GM12878 (cell line): ENCODE results near the gene MAGT1. TPM values are rescaled to one million over a fixed set of nuclear protein-coding genes. Genes with fewer than 3 reads are reported as not detected.

Experiments
- ATAC-seq: fragments of 200-7000 bp; cut with Tn5 transposase; 3 replicates; pipeline ENCODE4 v1.9.1; 2020; ENCODE audit warnings: mild to moderate bottlenecking, moderate library complexity
- BruUV-seq: library from RNA; stranded (reverse); fragments of 400-500 nt; replicated peaks from 2 replicates; lab custom pipeline; 2021; lab: Mats Ljungman, UMichigan
- CTCF ChIA-PET: fragments of 300-600 bp; sonication (Branson Sonifier 250); formaldehyde crosslinking; extraction: SDS; loops from one replicate; lab custom pipeline; 2021; ENCODE audit warnings: inconsistent platforms; lab: Yijun Ruan, JAX
- POLR2A ChIA-PET: fragments of 350-600 bp; formaldehyde crosslinking; extraction: SDS; loops from one replicate; lab custom pipeline; 2021; ENCODE audit warnings: inconsistent platforms; lab: Charles Lee
- RAD21 ChIA-PET: fragments of 300-600 bp; sonication (Branson Sonifier 250); formaldehyde crosslinking; loops from one replicate; lab custom pipeline; 2023; ENCODE audit warnings: antibody characterized with exemption; ENCODE audit not compliant: unreplicated experiment; lab: Charles Lee
- SMC1A ChIA-PET: fragments of 300-600 bp; sonication (Branson Sonifier 250); formaldehyde crosslinking; loops from one replicate; lab custom pipeline; 2023; ENCODE audit not compliant: unreplicated experiment, uncharacterized antibody; lab: Charles Lee
- DNase-seq: peaks from one replicate; pipeline ENCODE4 v3.0.0-alpha.2; 2011; ENCODE audit warnings: low read depth, low spot score
- FAIRE-seq: peaks from 3 replicates; lab custom pipeline; 2011; peaks lifted over from hg19 to GRCh38; lab: Jason Lieb, UNC
- H2AFZ ChIP-seq: 2 replicates; pipeline ENCODE4 v1.6.0; 2011; ENCODE audit warnings: low read depth, low read length, control low read depth; ENCODE audit not compliant: control insufficient read depth
- H3K27ac ChIP-seq: 2 replicates; pipeline ENCODE4 v1.5.1; 2011; ENCODE audit warnings: control low read depth; ENCODE audit not compliant: control insufficient read depth, insufficient read depth
- H3K27me3 ChIP-seq, 2 experiments: replicated peaks in 1 of 2; 2 replicates each; pipeline versions ENCODE4 v1.6.0 to v1.6.1; 2011; ENCODE audit warnings: low read length in 1 of 2; ENCODE audit not compliant: control insufficient read depth in 2 of 2, insufficient read depth in 2 of 2
- H3K36me3 ChIP-seq, 2 experiments: 2 replicates each; pipeline ENCODE4 v1.5.1; 2011; ENCODE audit warnings: low read length in 1 of 2; ENCODE audit not compliant: control insufficient read depth in 2 of 2, insufficient read depth in 2 of 2
- H3K4me1 ChIP-seq: 2 replicates; pipeline ENCODE4 v1.6.1; 2011; ENCODE audit warnings: mild to moderate bottlenecking, low read length, moderate library complexity, mixed read lengths; ENCODE audit not compliant: control insufficient read depth, insufficient read depth
- H3K4me2 ChIP-seq: 2 replicates; pipeline ENCODE4 v1.6.0; 2011; ENCODE audit warnings: control low read depth; ENCODE audit not compliant: control insufficient read depth, insufficient read depth
- H3K4me3 ChIP-seq: fragments of 200-600 bp; sonication (generic); 2 replicates; pipeline ENCODE4 v1.5.1; 2016
- H3K79me2 ChIP-seq: 2 replicates; pipeline ENCODE4 v1.6.0; 2011; ENCODE audit warnings: low read length; ENCODE audit not compliant: control insufficient read depth, insufficient read depth
- H3K9ac ChIP-seq: 2 replicates; pipeline ENCODE4 v1.8.0; 2011; ENCODE audit warnings: low read length, control low read depth, mixed read lengths; ENCODE audit not compliant: control insufficient read depth, insufficient read depth
- H3K9me3 ChIP-seq: replicated peaks from 3 replicates; pipeline ENCODE4 v1.5.1; 2011; ENCODE audit warnings: mild to moderate bottlenecking, low read length; ENCODE audit not compliant: control insufficient read depth, insufficient read depth
- H4K20me1 ChIP-seq: 2 replicates; pipeline ENCODE4 v1.6.0; 2011; ENCODE audit not compliant: control insufficient read depth, insufficient read depth
- BRCA1 ChIP-seq: IDR thresholded peaks from 2 replicates; pipeline ENCODE4 v1.6.1; 2011; ENCODE audit warnings: low read depth, low read length, improper control_type of control experiment
- CBFB ChIP-seq: IDR thresholded peaks from 2 replicates; pipeline ENCODE4 v1.6.1; 2016; ENCODE audit warnings: antibody characterized with exemption, low read depth
- CREM ChIP-seq: IDR thresholded peaks from 2 replicates; pipeline ENCODE4 v1.6.1; 2014; ENCODE audit warnings: antibody characterized with exemption, low read depth
- HCFC1 ChIP-seq: fragments of 150-350 bp; IDR thresholded peaks from 2 replicates; pipeline ENCODE4 v1.6.1; 2014; ENCODE audit warnings: low read length
- IRF4 ChIP-seq: IDR thresholded peaks from 2 replicates; pipeline ENCODE4 v1.6.1; 2011; ENCODE audit warnings: low read depth, low read length
- RFX5 ChIP-seq: IDR thresholded peaks from 2 replicates; pipeline ENCODE4 v1.6.1; 2011; ENCODE audit warnings: low read depth, low read length, improper control_type of control experiment
- SRF ChIP-seq, 2 experiments: IDR thresholded peaks; 2 replicates each; pipeline ENCODE4 v1.6.1; 2011; ENCODE audit warnings: low read depth in 2 of 2, low read length in 2 of 2, mild to moderate bottlenecking in 1 of 2, moderate library complexity in 1 of 2
- ZBTB4 ChIP-seq: fragments of 450-650 bp; formaldehyde crosslinking; IDR thresholded peaks from 2 replicates; pipeline ENCODE4 v1.4.0; 2022; ENCODE audit warnings: mild to moderate bottlenecking, moderate library complexity
- ZNF24 ChIP-seq: fragments of 450-650 bp; IDR thresholded peaks from 2 replicates; pipeline ENCODE4 v1.6.1; 2017; ENCODE audit warnings: antibody characterized with exemption, mild to moderate bottlenecking
- ZNF687 ChIP-seq: fragments of 450-650 bp; IDR thresholded peaks from 2 replicates; pipeline ENCODE4 v1.6.1; 2017; ENCODE audit warnings: mild to moderate bottlenecking, moderate library complexity
- WGBS: methylation state at CpG from one replicate; pipeline ENCODE4 v1.1.6; 2016; ENCODE audit warnings: low lambda C conversion rate; ENCODE audit not compliant: insufficient replicate concordance, insufficient coverage; ENCODE audit errors: missing lambda C conversion rate; 5-methylcytosine and 5-hydroxymethylcytosine counted together
- in situ Hi-C: fragments of 300-500 bp; cut with MboI; formaldehyde crosslinking; loops from 9 replicates; pipeline ENCODE4 v1.14.3; 2018; ENCODE audit warnings: mixed read lengths
- intact Hi-C: fragments of 100-400 bp; cut with micrococcal nuclease; formaldehyde crosslinking; loops from one replicate; pipeline ENCODE4 v1.14.2; 2022; ENCODE audit not compliant: unreplicated experiment
- polyA plus RNA-seq, 11 experiments: library from polyadenylated mRNA; depleted of rRNA in 4 of 11; unstranded in 6 of 11; stranded (reverse) in 5 of 11; fragments of >200 nt; fragmentation: Nextera tagmentation in 4 of 11; fragmentation: Illumina TruSeq in 1 of 11; extraction: Ambion mirVana in 4 of 11; extraction: Trizol in 1 of 11; gene quantifications; 1 replicate in 1 of 11; 2 replicates in 10 of 11; pipeline versions ENCODE4 v1.2.1 to v1.2.3, GENCODE V29; 2011 to 2016; ENCODE audit warnings: inconsistent platforms in 2 of 11, missing spikeins in 2 of 11, low read depth in 1 of 11
- total RNA-seq, 4 experiments: library from RNA; depleted of rRNA in 3 of 4; stranded (reverse); fragments of >200 nt in 3 of 4; fragmentation: Illumina TruSeq in 1 of 4; extraction: Trizol in 1 of 4; gene quantifications; 2 replicates each; pipeline versions ENCODE4 v1.2.1 to v1.2.3, GENCODE V29; 2013 to 2021
- TF ChIP-seq, protein P1 (sequence below): fragments of 450-650 bp; IDR thresholded peaks from 2 replicates; pipeline ENCODE4 v1.6.1; 2016; ENCODE audit warnings: mild to moderate bottlenecking

MAGT1 gene
- total and polyA plus RNA-seq, 10 of the 15 experiments (the other 5 are each of a cell fraction or from before 2014, with no cell fraction given), result 28.0 to 59.1 (median 47.9) TPM

GRCh38 chrX:77900688-77901087 is 5.5 kb upstream of the MAGT1 start (continued):
- no peak for TF ChIP-seq ZBTB4 (CRISPR knock-in tag)

- H3K27ac ChIP-seq, result peak within 1 kb of the TSS; percentile 75
- intact Hi-C loops, result loop anchor here (5.0 kb wide), 2 partner anchors 203 to 1752 kb away; partner anchors contain the start of gene PGK1
- peaks cover 43% of the 10 kb centered on the region for H3K79me2 ChIP-seq
- ChIA-PET CTCF (interaction anchor here (0.7 to 3.8 kb wide), 17 partner anchors 10 to 1343 kb away, joined by 3 to 30 read pairs (median 3); partner anchors contain the start of gene ATP7A), SMC1A (interaction anchor here (0.7 to 2.4 kb wide), 21 partner anchors 8 to 1445 kb away, joined by 3 to 17 read pairs (median 4); partner anchors contain the start of gene ATP7A), POLR2A (interaction anchor here (0.6 to 2.4 kb wide), 9 partner anchors 11 to 208 kb away, joined by 3 to 11 read pairs (median 3); partner anchors contain the start of genes ATP7A and PGK1), RAD21 (interaction anchor here (0.6 to 2.9 kb wide), 16 partner anchors 10 to 1620 kb away, joined by 3 to 31 read pairs (median 4); partner anchors contain the start of genes ATP7A and TAF9B)
- FAIRE-seq (peak; percentile 84), ATAC-seq (peak; percentile 70), DNase-seq (peak; percentile 92)
- H3K27me3 ChIP-seq, result no peaks in the 10 kb centered on the region
- no peaks in the 10 kb centered on the region for H3K4me1 ChIP-seq
- peak within 1 kb of the TSS; percentile 73 for H2AFZ ChIP-seq
- H3K4me3 ChIP-seq, result peak within 1 kb of the TSS; percentile 80
- no peaks in the 10 kb centered on the region for H4K20me1 ChIP-seq
- 38% methylated on average over 28 of the region's 28 CpGs for WGBS
- no peaks in the 10 kb centered on the region for H3K36me3 ChIP-seq
- no TSS peak for BruUV-seq
- peak within 1 kb of the TSS; percentile 77 for H3K9ac ChIP-seq
- in situ Hi-C loops, result loop anchor here (5.0 kb wide), 1 partner anchor 203 kb away; the partner anchor contains the start of gene PGK1
- H3K4me2 ChIP-seq, result peak within 1 kb of the TSS; percentile 54
- no peaks in the 10 kb centered on the region; the same call in 2 of the 3 replicates for H3K9me3 ChIP-seq
- no peak for TF ChIP-seq SRF (IDR thresholded peaks at IDR 0.05; ENCODE audit: low read depth in 2 of 2, low read length in 2 of 2)
- TF ChIP-seq CBFB, result peak; percentile 87; the same call in 1 of the 2 replicates
- no peak for TF ChIP-seq ZNF687
- TF ChIP-seq BRCA1, result peak; percentile 85
- peak; percentile 82 for TF ChIP-seq CREM
- TF ChIP-seq RFX5, result no peak
- TF ChIP-seq IRF4, result no peak
- TF ChIP-seq, protein P1, sequence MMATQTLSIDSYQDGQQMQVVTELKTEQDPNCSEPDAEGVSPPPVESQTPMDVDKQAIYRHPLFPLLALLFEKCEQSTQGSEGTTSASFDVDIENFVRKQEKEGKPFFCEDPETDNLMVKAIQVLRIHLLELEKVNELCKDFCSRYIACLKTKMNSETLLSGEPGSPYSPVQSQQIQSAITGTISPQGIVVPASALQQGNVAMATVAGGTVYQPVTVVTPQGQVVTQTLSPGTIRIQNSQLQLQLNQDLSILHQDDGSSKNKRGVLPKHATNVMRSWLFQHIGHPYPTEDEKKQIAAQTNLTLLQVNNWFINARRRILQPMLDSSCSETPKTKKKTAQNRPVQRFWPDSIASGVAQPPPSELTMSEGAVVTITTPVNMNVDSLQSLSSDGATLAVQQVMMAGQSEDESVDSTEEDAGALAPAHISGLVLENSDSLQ, result peak; percentile 53; the same call in 1 of the 2 replicates
- TF ChIP-seq HCFC1, result peak; percentile 84
- no peak for TF ChIP-seq ZNF24
Observed at GRCh38 chrX:77899081-77899828, 4.0 kb upstream of the MAGT1 start, which contains the start of gene COX7B. TSS of gene COX7B (plus strand) at chrX:77899468. CDS start at chrX:77899554, 86 bp downstream.
